NCI-H1694 (cell line): ENCODE results near the gene OXCT2.

Source experiments
- DNase-seq: peaks from one replicate; lab custom pipeline; 2025; lab: John Stamatoyannopoulos, UW

The OXCT2 gene

GRCh38 chr1:39733161-39733560, 38.0 kb downstream of the OXCT2 start:
- no peak for DNase-seq

- DNase-seq, result no peak
Measured at GRCh38 chr1:39732730-39733129, 38.4 kb downstream of the OXCT2 start.

GRCh38 chr1:39729842-39730241, 41.3 kb downstream of the OXCT2 start:
- DNase-seq, result no peak

GRCh38 chr1:39729030-39729429, 42.1 kb downstream of the OXCT2 start:
- no peak for DNase-seq

- DNase-seq, result no peak
Measured at GRCh38 chr1:39727932-39728317, 43.2 kb downstream of the OXCT2 start.

DNA sequence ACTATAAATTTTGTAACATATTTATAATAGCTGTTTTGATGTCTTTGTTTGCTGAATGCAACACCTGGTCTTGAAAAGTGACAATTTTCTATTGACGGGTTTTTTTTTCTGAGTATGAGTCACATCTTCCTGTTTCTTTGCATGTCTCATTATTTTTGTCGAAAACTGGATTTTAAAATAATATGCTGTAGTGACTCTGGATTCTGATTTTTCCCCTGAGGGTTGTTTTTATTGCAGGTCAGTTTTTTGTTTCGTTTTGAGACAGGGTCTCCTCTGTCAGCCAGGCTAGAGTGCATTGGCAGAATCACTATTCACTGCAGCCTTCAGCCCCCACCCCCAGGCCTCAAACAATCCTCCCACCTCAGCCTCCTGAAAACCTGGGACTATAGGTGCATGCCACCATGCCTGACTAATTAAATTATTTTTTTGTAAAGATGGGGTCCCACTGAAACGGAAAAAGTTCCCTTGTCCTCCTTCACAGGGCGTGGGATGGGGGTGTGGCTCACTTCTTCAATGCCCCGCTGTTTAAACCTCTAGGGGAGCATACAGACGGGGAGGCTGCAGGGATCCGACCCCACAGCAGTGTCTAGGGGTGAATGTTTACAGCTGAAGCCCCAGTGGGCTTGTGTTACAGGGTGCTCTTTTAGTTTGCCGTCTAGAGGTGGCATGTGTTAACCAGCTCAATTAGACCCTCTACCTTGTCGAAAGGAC, 43.8 kb downstream of the OXCT2 start:
- DNase-seq, result no peak

GRCh38 chr1:39726600-39726999, 44.5 kb downstream of the OXCT2 start:
- no peak for DNase-seq

- DNase-seq, result no peak
Measured at GRCh38 chr1:39722495-39722894, 48.7 kb downstream of the OXCT2 start.

DNA sequence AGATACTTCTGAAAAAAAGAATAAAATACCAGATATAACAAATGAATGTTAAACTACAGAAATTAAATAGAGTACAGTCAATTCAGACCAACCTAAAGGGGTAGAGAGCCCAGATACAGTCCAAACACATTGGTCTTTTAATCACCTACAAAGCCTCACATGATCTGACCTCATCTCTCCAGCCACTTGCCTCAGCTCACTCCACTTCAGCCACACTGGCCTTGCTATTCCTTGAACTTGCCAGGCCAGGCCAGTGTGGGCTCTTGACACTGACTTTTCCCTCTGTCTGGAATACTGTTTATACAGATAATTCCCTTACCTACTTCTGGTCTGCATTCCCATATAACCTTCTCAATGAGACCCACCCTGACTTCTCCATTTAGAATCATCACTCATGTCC, 49.5 kb downstream of the OXCT2 start:
- DNase-seq, result no peak

- DNase-seq, result peak; percentile 100
Measured at GRCh38 chr1:39720094-39720999, 50.8 kb downstream of the OXCT2 start.
